ENCODE data around the gene PAK4. TPM values are rescaled to one million over a fixed set of nuclear protein-coding genes. Genes with fewer than 3 reads are reported as not detected.

The PAK4 gene
- total and polyA plus RNA-seq, 2 of the 8 experiments (the other 6 are each of a cell fraction or from before 2014, with no cell fraction given), result 50.7 to 64.4 TPM

DNA sequence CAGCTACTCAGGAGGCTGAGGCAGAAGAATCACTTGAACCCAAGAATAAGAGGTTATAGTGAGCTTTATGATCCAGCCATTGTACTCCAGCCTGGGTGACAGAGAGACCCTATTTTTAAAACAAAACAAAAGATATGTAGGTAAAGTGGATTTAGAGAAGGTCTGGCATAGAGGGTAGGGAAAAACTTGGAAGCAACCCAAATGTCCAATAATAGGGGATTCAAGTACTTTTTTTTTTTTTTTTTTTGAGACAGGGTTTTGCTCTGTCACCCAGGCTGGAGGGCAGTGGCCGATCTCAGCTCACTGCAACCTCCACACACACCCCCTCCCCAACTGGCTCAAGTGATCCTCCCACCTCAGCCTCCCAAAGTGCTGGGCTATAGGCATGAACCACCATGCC lies 5.8 kb upstream of the PAK4 start (continued):
- TF ChIP-seq, protein P1, sequence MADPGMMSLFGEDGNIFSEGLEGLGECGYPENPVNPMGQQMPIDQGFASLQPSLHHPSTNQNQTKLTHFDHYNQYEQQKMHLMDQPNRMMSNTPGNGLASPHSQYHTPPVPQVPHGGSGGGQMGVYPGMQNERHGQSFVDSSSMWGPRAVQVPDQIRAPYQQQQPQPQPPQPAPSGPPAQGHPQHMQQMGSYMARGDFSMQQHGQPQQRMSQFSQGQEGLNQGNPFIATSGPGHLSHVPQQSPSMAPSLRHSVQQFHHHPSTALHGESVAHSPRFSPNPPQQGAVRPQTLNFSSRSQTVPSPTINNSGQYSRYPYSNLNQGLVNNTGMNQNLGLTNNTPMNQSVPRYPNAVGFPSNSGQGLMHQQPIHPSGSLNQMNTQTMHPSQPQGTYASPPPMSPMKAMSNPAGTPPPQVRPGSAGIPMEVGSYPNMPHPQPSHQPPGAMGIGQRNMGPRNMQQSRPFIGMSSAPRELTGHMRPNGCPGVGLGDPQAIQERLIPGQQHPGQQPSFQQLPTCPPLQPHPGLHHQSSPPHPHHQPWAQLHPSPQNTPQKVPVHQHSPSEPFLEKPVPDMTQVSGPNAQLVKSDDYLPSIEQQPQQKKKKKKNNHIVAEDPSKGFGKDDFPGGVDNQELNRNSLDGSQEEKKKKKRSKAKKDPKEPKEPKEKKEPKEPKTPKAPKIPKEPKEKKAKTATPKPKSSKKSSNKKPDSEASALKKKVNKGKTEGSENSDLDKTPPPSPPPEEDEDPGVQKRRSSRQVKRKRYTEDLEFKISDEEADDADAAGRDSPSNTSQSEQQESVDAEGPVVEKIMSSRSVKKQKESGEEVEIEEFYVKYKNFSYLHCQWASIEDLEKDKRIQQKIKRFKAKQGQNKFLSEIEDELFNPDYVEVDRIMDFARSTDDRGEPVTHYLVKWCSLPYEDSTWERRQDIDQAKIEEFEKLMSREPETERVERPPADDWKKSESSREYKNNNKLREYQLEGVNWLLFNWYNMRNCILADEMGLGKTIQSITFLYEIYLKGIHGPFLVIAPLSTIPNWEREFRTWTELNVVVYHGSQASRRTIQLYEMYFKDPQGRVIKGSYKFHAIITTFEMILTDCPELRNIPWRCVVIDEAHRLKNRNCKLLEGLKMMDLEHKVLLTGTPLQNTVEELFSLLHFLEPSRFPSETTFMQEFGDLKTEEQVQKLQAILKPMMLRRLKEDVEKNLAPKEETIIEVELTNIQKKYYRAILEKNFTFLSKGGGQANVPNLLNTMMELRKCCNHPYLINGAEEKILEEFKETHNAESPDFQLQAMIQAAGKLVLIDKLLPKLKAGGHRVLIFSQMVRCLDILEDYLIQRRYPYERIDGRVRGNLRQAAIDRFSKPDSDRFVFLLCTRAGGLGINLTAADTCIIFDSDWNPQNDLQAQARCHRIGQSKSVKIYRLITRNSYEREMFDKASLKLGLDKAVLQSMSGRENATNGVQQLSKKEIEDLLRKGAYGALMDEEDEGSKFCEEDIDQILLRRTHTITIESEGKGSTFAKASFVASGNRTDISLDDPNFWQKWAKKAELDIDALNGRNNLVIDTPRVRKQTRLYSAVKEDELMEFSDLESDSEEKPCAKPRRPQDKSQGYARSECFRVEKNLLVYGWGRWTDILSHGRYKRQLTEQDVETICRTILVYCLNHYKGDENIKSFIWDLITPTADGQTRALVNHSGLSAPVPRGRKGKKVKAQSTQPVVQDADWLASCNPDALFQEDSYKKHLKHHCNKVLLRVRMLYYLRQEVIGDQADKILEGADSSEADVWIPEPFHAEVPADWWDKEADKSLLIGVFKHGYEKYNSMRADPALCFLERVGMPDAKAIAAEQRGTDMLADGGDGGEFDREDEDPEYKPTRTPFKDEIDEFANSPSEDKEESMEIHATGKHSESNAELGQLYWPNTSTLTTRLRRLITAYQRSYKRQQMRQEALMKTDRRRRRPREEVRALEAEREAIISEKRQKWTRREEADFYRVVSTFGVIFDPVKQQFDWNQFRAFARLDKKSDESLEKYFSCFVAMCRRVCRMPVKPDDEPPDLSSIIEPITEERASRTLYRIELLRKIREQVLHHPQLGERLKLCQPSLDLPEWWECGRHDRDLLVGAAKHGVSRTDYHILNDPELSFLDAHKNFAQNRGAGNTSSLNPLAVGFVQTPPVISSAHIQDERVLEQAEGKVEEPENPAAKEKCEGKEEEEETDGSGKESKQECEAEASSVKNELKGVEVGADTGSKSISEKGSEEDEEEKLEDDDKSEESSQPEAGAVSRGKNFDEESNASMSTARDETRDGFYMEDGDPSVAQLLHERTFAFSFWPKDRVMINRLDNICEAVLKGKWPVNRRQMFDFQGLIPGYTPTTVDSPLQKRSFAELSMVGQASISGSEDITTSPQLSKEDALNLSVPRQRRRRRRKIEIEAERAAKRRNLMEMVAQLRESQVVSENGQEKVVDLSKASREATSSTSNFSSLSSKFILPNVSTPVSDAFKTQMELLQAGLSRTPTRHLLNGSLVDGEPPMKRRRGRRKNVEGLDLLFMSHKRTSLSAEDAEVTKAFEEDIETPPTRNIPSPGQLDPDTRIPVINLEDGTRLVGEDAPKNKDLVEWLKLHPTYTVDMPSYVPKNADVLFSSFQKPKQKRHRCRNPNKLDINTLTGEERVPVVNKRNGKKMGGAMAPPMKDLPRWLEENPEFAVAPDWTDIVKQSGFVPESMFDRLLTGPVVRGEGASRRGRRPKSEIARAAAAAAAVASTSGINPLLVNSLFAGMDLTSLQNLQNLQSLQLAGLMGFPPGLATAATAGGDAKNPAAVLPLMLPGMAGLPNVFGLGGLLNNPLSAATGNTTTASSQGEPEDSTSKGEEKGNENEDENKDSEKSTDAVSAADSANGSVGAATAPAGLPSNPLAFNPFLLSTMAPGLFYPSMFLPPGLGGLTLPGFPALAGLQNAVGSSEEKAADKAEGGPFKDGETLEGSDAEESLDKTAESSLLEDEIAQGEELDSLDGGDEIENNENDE (IDR thresholded peaks at IDR 0.05; ENCODE audit: insufficient replicate concordance, low read length), result no peak
- TF ChIP-seq POU5F1 (IDR thresholded peaks at IDR 0.05; ENCODE audit: low read depth, low read length) (no peak), CBX5 (IDR thresholded peaks at IDR 0.05; ENCODE audit: low read depth, low read length) (no peak)
